ENCODE results near the gene ARID3A.
A peak's percentile ranks its signal among the peaks of the same experiment; 100 is the strongest.
"Not testable (repeated sequence)": the region's sequence is repeated elsewhere in the genome, so short reads cannot be mapped to it uniquely, and the experiment has no call there.

The ARID3A gene, protein sequence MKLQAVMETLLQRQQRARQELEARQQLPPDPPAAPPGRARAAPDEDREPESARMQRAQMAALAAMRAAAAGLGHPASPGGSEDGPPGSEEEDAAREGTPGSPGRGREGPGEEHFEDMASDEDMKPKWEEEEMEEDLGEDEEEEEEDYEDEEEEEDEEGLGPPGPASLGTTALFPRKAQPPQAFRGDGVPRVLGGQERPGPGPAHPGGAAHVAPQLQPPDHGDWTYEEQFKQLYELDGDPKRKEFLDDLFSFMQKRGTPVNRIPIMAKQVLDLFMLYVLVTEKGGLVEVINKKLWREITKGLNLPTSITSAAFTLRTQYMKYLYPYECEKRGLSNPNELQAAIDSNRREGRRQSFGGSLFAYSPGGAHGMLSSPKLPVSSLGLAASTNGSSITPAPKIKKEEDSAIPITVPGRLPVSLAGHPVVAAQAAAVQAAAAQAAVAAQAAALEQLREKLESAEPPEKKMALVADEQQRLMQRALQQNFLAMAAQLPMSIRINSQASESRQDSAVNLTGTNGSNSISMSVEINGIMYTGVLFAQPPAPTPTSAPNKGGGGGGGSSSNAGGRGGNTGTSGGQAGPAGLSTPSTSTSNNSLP

DNA sequence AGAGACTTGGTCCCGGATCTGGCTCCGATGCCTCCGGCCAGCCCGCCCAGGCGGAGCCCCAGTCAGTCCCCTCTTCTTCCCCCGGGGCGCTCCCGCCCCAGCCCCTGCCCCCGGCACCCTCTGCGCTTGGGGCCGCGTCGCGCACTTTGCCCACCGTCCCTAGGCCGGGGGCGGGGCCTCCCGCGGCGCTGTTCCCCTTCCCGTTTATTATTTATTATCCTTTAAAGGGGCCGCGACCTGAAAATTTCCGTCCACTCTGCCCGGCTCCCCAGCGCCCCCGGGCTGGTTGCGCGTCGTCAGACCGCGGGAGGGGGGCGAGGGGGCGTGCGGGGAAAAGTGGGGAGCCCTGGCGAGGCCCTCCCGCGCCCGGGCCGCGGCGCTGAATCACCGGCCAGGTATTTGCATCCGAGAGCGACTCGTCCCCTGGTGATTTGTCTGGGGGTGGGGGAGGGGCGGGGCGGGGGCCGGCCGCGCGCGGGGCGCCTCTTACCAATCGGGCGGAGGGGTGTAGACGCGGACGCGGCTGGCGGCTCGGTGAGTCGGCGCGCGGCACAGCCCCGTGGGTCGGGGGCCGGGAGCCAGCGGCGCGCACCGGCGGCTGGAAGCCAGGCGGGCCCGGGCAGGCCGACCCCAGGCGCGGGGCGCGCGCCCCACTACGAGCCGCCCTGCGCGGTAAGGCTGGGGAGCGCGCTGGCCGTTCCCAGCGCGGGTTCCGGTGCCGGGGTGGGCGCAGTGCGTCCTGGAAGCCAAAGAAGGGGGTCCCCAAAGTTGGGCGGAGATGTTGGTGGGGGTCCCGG lies at the start of gene ARID3A:
ARID3A (plus strand) TSS at position 510 of the 797 bp plus-strand sequence. CDS start 3,494 bp downstream, outside the sequence.
- peak in 1 of 2 experiments; percentile 39 for DNase-seq

DNA sequence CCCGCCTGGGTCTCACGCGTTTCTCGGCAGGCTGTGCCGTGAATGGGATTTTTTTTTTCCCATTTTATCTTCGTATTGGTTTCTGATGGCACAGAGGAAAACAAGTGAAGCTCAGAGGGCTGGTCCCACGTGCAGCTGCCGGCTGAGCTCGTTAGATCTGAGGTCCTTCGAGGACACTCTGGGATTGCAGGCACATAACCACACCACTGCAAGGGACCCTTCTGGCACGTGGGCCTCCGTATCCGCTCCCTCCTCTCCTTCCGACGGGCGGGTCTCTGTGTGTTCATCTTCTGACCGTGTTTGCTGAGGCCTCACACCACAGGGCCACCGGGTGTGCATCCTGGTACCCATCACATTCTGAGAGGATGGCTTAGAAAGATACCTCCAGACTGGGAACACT lies 49.7 kb upstream of the ARID3A start:
- DNase-seq = no peak

DNA sequence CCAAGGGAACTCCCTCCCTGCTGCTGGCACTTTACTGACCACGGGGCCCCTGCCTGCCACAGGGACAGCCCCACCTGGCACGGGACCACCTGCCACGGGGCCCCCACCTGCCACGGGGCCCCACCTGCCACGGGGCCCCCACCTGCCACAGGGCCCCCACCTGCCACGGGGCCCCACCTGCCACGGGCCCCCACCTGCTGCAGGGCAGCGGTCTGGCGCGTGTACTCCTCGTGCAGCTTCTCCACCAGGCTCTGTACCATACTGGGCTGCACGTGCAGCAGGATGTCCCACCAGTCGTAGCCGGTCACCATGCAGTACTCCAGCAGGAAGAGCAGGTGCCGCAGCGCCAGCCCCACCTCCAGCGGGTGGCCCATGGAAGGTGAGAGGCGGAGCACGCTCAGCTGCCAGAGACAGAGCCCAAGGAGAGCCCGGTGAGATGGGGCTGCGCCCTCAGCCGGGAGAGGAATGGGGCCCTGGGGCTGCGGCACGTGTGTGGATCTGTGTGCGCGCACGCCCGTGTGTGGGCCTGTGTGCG lies 49.0 kb upstream of the ARID3A start:
- no peak for DNase-seq

DNA sequence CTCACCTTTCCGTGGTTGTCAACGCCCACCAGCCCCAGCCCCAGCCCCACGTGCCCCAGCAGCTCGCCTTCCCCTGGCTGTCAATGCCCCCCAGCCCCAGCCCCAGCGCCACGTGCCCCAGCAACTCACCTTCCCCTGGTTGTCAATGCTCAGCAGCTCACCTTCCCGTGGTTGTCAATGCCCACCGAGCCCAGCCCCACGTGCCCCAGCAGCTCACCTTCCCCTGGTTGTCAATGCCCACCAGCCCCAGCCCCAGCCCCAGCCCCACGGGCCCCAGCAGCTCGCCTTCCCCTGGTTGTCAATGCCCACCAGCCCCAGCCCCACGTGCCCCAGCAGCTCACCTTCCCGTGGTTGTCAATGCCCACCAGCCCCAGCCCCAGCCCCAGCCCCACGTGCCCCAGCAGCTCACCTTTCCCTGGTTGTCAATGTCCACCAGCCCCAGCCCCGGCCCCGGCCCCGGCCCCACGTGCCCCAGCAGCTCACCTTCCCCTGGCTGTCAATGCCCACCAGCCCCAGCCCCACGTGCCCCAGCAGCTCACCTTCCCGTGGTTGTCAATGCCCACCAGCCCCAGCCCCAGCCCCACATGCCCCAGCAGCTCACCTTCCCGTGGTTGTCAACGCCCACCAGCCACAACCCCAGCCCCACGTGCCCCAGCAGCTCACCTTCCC lies 47.7 kb upstream of the ARID3A start:
- DNase-seq = not testable (repeated sequence)

DNA sequence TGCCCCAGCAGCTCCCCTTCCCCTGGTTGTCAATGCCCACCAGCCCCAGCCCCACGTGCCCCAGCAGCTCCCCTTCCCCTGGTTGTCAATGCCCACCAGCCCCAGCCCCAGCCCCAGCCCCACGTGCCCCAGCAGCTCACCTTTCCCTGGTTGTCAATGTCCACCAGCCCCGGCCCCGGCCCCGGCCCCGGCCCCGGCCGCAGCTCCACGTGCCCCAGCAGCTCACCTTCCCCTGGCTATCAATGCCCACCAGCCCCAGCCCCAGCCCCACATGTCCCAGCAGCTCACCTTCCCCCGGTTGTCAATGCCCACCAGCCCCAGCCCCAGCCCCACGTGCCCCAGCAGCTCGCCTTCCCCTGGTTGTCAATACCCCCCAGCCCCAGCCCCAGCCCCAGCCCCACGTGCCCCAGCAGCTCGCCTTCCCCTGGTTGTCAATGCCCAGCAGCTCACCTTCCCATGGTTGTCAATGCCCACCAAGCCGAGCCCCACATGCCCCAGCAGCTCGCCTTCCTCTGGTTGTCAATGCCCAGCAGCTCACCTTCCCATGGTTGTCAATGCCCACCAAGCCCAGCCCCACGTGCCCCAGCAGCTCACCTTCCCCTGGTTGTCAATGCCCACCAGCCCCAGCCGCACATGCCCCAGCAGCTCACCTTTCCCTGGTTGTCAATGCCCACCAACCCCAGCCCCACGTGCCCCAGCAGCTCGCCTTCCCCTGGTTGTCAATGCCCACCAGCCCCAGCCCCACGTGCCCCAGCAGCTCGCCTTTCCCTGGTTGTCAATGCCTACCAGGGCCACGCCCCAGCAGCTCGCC lies 46.9 kb upstream of the ARID3A start:
- DNase-seq = not testable (repeated sequence)

DNA sequence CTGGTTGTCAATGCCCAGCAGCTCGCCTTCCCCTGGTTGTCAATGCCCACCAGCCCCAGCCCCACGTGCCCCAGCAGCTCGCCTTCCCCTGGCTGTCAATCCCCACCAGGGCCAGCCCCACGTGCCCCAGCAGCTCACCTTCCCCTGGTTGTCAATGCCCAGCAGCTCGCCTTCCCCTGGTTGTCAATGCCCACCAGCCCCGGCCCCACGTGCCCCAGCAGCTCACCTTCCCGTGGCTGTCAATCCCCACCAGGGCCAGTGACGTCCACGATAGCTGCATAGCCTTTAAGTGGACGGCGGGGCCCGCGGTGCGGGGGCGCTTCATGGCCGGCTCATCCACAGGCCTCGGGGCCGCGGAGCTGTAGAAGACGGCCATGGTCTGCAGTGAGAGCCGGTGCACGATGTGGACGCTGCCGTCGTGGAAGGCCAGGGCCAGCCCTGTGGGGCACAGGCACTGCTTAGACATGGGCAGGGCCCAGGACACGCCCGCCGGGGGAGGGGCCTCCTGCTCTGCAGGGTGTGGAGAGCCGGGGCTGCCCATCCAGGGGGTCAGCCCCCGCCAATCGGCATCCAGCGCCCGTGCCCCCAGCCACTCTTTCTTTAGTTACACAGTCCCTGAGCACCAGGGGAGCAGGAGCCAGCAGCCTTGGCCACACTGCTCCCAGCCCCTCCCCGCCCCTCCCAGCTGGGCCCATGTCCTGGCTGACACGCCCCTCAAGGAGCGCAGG lies 46.0 kb upstream of the ARID3A start:
- no peak for DNase-seq

DNA sequence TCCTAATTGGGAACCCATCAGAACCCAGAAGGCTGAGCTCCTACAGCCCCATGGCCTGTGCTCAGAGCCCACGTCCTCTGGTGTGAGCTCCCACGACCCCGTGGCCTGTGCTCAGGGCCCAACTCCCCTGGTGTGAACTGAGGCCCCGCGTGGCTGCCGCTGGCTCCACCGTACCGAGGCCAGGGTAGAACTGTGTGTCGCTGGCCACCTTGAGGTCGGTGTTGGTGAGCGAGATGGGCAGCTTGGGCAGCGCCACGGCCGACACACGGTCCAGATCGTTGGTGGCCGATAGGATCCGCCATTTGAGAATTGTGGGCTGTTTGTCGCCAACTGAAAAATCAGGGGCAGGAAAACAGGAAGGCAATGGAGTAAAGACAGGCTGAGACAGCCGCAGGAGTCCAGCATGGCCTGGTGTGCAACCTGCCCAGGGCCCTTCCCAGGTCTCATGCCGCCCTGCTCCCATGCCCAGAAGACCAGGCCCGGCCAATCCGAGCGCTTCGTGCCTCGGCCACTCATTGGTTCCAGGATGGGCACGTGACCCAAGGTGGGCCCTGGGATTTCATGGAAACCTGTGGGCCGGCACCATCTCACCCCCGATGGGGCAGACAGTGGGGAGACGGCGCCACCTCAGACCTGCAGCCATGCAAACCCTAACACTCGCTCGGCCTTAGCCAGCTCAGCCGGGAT lies 44.3 kb upstream of the ARID3A start:
- no peak for DNase-seq

DNA sequence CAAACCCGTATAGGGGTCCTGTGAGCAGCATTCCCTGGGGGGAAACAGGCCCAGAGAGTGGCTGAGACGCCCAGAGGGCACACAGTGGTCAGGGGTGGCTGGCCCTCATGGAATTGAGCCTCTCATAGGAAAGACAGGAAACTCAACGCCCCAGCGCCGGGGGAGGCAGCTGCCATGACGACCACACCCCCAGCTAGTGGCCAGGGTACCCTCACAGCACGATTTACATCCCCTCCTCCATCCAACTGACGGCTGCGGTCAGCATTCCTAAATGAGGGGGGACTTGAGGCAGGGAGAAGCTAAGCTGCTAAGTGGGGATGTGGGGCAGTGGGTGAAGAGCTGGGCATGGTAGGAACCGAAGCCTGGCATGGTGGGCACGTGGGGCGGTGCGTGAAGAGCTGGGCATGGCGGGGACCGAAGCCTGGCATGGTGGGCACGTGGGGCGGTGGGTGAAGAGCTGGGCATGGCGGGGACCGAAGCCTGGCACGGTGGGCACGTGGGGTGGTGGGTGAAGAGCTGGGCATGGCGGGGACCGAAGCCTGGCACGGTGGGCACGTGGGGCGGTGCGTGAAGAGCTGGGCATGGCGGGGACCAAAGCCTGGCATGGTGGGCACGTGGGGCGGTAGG lies 42.9 kb upstream of the ARID3A start:
- no peak for DNase-seq

DNA sequence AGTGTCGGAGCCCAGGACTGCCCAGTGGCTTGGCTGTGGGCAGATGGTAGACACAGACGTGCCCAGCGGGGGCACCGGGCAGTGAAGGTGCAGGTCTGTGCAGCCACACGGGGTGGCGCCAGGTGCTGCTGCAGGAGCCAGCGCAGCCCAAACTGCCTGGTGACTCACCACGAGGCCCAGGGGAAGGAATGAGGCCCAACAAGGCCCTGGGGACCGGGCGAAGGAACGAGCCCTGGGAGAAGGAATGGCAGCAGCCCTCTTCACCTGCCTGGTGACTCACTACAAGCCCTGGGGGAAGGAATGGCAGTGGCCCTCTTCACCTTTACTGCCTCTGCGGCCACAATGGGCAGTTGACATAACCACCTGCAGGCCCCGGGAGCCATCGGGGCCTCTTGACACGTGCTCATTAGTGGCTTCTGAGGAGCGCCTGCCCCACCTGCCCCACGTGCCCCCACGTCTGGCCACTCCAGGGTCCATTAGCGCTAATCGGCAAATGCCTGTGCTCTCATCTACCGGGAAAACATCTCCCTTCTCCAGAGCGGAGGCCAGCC lies 42.1 kb upstream of the ARID3A start:
- peak in 1 of 2 experiments; percentile 5 for DNase-seq

DNA sequence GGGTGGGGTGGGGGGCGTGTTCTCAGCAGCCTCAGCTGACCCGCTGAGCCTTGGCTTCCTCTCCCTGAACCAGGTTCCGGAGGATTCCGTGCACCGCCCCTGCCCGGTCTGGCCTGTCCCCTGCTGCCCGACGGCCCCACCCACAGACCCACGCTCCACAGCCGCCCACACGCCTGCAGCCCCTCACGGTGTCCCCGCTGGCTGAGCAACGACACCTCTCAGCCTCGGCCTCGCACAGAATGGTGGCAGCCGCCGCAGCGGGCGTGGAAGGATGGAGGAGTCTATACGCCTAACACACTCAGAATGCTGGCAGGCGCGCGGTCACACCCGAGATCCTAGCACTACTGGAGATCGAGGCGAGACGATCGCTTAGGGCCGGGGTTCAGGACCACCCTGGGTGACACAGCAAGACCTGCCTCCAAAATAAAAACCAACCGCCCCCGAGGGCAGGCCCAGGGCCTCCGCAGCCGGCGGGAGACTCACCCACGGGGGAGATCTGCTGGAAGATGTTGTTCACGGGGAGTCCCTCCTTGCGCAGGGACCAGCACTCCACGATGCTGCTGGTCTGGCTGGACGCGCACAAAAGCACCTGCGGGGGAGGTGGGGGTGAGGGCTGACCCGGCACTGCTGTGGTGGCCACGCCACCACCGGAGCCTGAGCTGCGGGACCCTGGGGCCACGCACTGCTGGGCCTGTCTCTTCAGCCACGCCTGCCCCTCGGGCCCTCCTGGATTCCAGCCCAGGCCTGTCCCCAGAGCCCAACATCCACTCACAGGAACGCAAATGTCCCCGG lies 41.2 kb upstream of the ARID3A start:
- no peak for DNase-seq

DNA sequence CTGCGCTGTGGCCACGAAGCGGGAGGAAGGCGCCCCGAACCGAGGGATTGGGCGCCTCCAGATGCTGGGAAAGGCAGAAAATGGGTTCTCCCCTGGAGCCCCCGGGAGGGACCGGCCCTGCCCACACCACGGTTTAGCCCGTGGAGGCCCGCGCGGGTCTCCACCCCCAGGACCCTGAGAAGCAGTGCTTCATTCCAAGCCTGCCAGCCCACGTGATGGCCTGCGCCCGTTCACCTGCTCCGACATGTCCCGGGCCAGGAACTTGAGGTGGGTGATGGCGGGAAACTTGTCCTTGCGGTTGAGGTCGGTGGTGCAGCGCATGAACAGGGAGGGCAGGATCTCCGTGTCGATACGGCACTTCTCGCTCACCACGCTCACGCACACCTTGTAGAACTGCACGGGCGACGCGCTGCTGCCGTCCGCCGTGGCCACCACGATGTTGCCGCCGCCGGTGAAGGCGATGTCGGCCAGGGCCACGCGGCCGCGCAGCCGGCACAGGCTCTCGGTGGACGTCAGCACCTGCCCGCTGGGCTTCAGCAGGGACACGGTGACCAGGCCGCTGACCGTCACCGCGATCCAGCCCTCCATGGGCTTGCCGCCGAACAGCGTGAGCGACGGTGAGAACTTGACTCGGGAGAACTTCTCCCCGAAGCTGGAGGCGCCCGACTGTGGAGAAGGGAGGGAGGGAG lies 40.2 kb upstream of the ARID3A start:
- no peak for DNase-seq

DNA sequence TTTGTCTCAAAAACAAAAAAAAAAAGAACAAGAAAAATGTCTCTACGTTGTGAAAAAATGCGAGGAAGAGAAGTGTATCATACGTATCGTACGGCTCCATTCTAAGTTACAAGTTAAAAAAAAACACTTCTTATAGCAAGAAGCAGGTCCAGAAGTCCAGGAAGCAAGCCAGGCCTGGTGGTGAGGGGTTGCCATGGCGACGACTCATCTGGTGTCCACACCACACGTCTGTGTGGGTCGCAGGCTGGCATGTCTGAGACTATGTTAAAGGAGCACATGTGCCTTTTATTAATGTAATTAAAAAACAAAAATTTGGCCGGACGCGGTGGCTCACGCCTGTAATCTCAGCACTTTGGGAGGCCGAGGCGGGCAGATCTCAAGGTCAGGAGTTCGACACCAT lies 38.8 kb upstream of the ARID3A start:
- no peak for DNase-seq

DNA sequence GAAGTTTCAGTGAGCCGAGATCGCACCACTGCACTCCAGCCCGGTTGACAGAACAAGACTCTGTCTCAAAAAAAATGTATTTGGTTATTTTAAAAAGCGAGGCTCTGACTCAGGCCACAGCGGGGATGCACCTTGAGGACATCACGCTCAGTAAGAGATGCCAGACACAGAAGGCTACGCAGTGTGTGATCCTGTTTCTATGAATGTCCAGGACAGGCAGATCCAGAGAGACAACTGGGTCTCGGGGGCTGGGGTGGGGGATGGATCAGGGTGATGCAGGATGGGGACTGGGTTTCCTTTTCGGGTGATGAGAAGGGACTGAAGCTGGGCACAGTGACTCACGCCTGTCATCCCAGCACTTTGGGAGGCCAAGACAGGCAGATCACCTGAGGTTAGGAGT lies 38.2 kb upstream of the ARID3A start:
- no peak for DNase-seq

DNA sequence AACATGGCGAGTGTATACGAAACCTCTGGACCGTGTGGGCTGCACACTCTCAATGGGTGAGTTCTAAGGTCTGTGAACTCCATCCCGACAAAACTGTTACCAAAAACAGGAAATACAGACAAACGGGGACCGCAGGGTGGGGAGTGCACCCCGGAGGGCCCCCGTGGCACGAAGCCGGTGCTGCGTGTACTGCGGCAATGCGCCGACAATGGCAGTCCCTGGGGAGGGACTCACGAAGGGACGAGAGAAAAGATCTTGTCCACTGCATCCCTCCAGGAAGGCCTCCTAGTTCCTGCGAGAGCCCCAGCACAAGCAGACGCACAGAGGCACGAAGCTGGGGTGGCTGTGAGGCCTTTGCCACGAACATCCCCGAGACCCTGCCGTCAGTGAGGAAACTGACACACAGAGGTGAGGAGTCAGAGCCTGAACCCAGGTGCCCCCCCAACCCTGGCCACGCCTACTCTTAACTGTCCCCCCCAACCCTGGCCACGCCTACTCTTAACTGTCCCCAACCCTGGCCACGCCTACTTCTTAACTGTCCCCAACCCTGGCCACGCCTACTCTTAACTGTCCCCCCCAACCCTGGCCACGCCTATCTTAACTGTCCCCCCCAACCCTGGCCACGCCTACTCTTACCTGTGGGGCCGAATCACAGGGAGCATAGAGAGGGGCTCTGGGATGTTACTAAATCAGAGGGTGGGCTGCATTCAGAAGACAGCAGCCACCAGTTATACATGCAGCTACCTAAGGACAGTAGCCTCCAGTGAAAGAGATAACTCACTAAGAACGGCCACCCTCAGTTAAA lies 37.1 kb upstream of the ARID3A start:
- DNase-seq = no peak

DNA sequence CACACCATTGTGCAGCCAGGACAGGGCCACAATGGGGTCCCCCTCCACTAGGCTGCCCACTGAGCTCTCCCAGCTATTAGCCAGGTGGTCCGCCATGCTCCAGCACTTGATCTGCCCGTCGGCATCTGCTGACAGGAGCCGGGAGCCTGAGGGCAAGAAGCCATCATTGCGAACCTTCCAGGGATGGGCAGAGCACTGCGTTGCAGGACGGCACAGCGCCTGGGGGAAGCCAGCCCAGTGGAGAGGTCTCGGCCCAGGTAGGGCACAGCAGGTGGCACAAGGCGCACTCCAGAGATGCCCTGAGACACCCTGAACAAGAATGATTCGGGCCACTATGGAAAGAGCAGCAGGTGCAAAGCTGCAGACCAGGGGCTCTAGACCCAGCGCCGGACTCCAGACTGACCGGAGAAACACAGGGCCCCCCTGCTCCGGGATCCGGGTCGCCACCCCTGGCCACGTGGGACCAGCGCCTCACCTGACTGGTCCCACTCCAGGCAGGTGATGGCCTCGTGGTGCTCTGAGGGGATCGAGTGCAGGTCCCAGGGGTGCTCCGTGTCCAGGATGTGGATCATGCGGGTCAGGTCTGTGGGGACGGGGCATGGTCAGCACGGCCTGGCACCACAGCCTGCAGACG lies 36.1 kb upstream of the ARID3A start:
- DNase-seq = no peak

DNA sequence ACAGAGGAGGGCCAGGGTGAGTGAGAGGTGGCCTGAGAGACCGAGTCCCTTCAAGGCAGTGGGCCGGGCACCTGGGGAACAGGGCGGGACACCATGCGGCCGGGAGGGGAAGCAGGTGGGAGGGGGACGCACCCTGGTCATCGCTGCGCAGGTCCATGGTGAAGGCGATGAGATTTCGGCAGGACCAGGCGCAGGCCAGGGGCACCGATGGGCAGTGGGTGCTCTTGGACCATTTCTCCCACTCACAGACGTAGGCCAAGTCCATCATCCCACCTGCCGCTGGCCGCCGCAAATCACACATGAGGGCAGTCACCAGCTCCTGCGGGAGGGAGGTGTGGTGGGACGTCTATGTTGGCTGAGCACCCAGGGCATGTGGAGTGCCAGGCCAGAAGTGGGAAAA lies 35.0 kb upstream of the ARID3A start:
- DNase-seq = no peak

Measured in cerebellar nuclear complex (tissue), 1 donor.